GM21786 (cell line): ENCODE measurements around the gene MAP3K14.

Experiments
- ATAC-seq: cut with Tn5 transposase; IDR thresholded peaks from one replicate; pipeline ENCODE4 v1.9.1; 2021; ENCODE audit not compliant: unreplicated experiment

Gene MAP3K14

DNA sequence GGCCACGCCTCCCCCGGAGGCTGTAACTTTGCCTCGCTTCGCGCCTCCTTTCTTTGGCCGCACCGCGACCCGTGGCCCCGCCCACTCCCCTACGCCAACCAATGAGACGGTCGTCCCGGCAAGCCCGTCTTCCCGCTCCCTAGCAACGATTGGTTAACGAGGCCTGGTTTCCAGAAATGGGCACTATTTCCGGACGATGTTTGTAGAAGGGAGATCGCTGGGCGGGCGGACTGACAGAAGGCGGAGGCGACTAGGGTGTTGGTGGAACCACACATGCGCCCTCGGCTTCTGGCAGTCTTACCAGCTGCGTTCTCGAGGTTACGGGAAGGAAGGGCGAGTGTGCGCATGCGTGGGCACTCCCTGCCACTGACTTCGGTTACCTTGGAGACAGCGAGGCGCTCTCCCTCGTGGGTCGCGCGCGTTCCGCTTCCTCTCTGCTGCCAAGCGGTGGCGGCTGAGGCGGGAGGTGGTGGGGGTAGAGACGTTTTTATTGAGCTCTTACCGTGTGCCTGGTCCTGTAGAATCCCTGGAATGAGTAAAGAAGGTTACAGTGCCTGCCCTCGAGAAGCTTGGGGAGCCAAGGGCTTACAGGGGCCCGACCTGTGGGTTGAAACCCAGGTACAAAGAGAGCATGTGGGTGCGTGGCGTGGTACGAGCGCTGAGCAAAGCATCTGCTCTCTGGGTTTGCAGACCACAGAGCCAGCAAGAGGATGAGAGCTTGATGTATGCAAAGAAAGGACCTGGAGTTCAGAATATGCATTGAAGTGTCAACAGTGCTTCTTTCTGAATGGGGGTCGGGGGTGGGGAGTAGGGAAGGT lies 500 bp upstream of the MAP3K14 start:
- peak; percentile 70 for ATAC-seq

DNA sequence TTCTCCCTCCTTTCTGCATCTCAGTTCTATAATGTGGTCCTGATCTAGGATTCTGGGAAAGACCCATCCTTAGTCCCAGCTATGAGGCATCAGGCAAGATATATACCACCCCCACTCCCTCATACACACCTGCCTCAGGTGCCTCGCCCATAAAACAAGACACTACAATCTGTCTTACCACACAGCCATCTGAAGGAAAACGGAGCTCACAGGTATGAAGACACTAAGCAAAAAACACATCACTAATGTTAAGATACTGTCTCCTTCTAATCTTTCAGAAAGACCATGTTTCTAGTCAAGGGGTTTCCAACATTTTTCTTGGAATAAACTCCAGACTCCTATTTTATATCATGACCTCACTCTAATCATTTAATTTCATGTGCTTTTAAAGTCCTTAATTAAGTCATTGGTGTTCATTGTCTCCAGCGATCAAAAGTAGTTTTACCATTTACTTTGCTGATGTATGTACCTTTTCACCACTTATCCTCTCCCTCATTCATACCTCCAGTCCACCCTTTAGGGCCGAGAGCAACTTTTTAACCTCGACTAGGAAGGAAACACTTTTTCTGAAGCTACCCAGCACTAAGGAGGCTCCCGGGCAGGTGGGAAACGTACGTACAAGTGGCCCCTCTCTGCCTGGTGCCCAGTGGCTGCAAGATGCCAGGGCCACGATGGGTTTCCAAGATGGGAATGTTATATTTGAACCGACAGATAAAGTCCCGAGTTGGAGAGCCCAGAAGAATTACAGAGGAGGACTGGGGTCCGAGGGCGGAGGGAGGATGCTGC lies 979 bp downstream of the MAP3K14 start:
- ATAC-seq: no peak

DNA sequence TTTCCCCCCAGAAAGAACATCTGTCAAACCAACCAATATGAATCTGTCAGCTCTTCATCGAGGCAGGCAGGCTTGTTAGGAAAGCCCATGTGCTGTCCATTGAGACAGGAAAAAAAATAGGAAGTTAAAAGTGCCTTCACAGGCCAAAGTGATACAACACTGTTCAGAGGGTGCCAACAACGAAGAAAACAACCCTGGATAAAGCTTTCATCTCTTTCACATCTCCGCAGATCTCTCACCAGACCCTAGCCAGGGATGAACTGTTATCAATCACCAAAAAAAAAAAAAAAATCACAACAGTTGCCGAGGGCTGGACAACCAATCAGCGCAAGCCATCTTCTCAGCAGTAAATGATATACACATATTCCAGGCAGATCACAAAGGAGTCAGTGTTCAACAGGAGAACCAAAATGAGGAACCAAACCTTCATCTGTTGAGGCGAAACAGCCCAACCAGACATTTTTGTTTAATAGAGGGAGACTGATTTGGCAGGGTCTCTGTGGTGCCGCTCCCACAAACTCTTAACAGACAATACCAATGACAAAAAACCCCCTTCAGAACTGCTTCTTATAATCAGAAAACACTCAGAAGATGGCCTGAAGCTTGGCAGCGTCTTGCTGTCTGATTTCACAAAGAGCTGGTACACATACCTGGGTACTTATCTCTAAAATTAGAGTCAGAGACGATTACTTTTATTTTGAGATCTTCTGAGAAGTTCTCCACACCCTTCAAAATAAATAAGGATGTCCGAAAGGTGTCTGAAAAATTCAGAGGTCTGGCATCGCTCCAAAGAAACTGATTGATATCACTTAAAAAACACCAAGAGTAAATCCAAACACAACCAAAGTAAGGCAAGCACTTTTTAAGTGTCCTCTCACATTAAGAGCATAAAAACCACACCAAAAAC lies 1.8 kb downstream of the MAP3K14 start:
- no peak for ATAC-seq

DNA sequence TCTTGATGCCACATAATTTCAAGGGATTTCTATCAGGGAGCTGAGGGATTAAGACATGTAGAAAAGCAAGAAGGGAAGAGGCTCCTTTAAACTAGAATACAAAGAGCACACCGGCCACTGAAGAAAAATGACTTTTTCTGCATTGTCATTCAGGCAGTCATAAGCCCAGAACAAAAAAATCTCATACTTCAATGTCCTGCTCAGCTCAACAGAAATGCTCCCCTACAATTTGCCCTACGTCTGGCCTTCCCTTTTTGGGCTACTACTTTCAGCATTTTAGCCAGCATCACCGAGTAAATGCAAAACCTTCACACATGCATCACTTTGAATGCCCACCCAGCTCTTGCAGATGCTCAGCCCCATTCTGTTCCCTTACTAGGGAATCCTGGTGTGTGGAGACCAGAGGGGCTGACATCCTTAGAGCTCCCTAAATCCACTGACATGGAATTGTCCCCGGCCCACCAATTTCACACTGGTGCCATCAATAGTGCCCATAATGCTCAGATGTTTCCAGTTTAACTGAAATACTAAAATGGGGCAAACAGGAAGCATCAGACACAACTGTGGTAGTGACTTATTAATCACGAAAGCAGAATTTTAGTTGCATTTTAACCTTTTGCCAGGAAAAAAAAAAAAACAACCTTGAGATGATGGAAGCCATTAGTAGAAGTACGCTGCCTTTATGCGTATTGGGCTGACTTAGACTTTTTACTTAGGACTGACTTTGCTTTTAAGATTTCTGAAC lies 2.7 kb downstream of the MAP3K14 start:
- no peak for ATAC-seq

DNA sequence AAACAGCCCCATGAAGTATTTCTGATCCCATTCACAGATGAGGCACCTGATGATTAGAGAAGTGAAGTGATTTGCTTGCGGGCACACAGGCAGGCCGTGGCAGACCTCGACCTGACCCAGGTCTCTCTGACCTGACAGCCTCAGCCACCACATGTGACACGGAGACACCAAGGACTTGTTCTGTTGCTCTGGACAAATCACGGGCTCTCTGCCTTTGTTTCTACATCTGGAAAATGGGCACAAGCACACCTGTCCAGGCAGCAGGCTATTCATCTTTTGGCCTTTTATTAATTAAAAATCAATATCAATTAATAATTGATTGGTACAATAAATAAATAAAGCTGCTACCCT lies 3.4 kb downstream of the MAP3K14 start:
- no peak for ATAC-seq

DNA sequence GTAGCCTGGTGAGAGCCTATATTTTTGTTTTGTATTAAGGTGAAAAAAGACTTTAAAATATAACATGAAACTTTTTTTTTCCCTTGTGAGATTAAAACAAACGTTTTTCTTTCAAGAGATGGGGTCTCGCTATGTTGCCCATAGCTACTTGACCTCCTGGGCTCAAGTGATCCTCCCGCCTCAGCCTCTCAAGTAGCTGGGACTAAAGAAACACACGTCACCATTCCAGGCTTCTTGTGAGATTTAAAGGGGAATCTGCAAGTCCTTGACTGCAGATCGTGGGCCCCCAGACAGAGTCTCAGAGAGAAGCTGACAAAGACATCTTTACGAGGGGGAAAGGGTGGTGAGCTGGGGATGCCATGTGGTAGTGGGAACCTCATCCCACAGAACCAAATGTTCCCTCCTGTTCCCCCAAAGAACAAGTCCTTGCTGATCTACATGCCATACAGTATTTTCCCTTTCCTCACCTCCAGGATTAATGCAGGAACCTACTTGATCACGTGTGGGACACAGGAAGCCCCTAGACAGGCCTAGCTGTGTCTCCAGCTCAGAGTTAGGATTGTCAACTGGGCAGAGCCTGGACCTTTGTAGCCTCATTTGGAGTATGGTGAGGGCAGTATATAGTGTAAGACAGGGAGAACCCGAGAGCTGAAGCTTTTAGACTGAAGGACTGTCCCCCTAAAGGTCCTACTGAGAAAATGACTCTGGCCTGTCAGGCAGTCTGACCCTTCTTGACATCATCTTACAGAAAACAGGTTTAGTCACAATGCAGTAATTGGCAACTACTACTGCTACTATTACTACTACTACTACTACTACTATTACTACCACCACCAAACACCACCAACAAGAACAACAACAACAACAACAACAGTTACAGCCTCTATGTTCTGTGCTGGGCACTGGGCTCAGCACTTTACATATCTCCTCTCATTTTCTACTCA lies 4.1 kb downstream of the MAP3K14 start:
- no peak for ATAC-seq

DNA sequence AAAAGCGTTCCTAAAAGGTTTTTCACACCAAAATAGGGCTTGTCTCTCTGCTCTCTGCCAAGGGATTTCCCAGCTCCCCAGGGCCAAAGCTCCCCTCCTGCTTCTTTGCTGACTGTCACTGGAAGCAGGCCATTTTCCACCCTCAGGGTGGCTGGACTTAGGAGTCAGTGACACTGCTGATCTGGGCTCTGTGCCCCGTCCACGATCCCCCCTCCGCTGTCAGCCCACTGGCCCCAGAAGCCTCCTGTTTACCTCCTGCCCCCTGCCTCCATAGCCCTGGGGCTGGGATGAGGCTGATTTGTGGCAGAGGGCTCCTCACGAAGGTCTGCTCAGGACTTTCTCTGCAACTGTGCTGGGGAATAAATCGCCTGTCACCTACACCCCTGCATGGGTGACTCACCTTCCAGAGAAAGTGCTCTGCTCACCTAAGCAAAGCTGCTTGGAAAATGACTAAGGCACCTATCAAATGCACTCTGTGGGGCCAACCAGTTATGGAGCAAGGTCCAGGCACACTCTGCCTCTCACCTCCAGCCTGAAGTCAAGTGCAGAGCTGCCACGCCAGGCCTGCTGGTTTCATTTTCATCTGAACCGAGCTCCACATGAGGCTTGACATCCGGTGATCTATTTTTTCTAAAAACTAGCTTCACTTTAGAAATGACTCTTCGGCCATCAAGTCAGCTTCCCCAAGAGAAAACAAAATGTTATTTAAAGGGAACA lies 4.9 kb downstream of the MAP3K14 start:
- no peak for ATAC-seq

DNA sequence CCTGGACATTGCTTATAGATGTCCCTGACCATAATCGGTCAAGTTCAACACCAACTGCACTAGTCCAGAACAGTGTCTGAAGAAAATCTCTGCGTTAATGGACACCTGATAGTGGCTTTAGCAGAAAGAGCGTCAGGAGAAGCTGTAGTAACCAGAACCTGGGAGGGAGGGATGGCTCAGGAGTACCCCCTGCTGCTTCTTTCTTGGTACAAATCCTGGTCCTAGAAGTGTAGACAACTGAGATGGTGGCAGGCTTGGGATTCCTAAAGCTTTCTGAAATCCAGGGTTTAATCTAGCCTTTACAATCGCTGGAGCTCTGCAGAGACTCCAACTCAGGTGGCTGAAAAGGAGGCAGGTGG lies 5.4 kb downstream of the MAP3K14 start:
- ATAC-seq: no peak

DNA sequence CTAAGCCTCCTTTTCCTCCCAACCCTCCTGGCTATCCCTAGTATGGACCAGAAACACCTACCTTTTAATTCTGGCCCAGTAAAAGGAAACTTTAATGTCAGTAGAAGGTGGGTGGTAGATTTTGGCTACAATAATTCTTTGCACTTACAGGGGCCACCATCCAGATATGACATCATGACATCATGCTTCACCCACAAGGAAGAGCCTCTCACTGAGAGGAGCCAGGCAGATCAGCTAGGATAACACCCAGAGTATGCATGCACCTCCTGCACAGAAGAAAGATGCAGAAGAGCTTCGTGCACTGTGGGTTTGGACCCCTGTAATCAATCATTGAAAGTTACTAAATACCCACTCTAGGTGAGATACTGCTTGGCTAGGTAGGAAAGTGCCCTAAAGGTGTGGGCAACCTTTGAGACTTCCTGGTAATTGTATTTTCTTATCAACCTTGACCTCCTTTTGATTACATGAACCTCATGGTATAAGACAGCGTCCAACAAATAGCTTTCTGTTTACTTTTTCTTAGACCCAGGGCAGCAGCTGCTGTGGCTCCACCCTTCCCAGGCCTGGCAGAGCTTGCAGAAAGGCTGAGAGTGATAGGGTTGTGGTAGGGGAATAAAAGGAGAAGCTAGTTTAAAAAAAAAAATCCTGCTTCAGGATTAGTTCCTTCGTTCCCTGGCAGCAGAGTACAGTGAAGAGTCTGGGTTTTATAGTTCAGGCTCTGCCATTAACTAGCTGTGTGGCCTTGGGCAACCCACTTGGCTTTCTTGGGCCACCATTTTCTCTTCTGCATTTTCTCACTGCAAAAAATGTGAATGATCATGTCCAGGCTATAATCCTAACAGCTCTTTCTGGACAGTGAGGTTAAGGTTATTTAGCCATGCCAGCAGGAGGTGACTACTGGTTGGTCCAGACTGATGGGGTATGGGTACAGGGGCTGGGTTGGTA lies 6.2 kb downstream of the MAP3K14 start:
- ATAC-seq: no peak

DNA sequence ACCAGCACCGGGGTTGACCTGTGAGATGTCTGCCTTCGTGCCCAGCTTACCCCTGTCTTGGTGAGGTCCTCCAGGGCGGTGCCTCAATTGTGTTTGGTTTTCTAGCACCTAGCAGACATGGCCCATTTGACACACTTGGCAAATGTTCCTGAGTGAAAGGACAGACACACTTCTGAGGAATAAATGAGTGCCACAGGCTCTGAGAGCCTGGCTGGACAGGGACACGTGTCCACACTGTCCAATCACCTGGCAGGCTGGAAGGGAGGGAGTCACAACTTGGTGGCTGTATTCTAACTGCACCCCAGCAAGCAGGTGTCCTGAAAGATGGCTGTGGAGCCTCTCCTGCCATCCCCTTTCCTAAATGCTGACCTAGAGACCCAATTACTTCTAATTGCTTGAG lies 7.4 kb downstream of the MAP3K14 start:
- ATAC-seq: no peak

DNA sequence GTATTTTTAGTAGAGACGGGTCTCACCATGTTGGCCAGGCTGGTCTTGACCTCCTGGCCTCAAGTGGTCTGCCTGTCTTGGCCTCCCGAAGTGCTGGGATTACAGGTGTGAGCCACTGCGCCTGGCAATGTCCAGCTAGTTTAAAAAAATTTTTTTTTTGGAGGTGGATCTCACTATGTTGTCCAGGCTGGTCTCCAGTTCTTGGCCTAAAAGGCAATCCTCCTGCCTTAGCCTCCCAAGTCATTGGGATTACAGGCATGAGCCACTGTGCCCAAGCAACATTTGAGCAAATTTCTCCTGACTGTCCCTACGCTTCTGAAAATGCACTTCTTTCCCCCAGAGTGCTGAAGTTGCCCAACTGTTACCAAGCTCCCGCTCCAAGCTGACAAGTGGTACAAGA lies 8.0 kb downstream of the MAP3K14 start:
- ATAC-seq: no peak

DNA sequence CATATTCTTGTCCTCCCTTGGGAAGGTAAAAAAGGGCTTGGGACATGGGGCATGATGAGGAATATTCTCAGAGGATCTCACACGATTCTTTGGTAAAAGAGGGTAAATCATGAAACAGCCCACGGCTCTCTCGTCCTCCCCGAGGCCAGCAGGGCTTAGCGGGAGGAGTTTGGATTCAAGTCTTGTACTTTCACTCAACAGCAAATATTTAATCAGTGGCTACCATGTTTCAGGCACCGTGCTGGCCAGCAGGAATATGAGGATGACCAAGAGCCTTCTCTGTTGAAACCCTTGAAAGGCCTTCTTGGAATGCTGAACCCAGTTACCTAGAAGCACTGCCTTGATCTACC lies 8.8 kb downstream of the MAP3K14 start:
- no peak for ATAC-seq

DNA sequence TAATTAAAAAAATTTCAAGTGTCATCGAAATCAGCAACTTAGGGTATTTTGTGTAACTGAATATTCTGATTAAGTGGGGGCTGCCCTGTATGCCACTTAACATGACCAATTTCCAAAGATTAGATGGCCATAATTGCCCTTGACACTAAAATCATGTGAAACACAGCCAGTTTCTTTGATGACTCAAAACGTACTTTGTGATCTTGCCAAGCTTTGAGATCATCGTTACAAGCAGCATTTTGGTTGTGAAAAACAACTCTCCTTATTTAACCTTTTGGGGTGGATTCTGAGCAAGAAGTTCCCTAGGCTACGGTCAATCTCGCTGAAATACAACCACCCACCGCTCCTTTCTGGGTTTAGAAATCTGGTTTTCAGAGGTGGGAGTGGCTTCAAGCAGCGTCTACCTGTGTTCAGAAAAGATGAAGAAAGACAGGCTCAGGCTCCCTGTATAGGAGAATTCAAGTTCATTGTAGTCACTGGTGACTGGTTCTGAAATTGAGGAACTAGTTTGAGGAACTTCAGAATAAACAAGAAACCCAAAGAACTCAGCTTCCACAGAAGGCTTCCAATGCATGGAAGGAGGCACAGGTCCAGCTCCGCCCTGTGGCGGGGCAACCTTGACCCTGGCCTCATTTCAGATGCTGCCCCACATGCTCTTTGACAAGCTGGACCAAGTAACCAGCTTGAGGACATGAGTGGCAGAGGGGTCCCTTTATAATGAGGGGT lies 9.4 kb downstream of the MAP3K14 start:
- ATAC-seq: peak; percentile 32

DNA sequence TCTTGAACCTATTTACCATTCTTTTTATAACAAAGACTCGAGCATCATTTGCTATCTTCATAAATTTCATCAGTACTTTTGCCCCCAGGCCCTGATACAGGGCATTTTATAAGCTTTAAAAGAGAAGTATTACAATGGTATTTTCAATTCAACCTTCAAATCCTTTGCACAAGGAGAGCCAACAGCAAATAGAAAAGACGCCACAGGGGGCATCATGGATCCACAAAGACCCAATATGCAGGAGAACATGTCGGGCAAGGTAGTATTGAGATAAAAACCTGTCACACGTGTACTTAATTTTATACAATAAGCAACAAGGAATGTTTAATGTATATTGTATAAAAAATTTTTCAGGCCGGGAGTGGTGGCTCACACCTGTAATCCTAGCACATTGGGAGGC lies 10.2 kb downstream of the MAP3K14 start:
- ATAC-seq: no peak

DNA sequence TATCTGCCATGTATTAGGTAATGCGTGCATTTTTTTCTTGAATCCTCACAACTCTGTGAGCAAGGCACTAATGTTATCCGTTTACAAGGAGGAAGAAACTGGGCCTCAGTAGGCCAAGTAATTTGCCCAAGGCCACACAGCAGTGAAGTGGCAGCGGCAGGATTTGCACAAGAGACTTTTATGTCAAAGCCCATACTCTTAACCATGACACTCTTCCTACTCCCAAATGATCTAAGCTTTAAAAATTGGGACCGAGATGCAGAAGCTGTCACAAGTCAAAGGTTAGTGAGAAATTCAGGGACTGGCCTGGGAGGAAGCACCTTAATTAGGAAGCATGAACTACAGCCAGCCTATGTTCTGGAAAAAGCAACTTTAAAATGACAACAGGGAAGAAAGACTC lies 10.7 kb downstream of the MAP3K14 start:
- no peak for ATAC-seq

DNA sequence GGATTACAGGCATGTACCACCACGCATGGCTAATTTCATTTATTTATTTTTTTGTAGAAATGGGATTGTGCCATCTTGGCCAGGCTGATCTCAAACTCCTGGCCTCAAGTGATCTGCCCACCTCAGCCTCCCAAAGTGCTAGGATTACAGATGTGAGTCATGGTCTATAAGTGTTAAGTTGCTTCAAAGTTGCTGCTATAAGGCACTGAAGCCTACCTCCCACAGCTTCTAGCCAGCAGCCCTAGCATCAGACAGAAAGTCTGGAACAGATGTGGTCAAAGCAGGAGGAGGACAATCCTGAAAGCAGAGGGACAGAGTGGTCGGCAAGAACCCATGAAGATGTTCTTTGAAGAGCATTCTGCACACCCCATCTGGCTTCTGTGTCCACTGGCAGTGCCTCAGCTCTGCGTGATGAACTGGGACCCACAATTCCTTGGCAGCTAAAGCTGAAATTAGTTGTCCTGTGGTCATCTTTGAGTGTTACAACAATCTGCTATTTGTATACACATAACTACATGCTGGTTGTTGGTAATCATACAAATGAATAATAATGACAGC lies 11.2 kb downstream of the MAP3K14 start:
- no peak for ATAC-seq

DNA sequence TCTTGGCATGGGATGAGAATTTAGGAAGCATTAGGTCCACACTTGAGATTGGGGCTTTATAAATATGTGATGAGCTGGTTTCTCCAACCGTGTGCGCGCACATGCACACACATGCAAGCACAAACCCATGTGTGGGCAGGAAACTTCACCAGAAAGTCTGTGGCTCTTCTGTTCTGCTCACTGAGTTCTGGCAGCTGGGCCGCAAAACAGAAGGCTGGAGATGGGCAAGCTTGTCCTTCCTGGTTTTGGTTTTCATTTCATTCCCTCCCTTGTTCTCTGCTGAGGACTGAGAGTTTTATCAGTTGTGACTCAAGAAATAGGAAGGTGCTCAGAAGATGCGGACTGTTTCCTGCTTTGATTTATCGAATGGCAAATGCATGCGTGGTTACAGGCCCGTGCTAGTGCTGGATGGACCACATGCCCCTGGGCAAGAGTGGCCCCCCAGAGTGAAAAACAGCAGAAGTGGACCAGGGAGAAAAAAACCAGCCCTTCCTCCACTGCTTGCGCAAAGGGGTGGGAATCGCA lies 14.1 kb downstream of the MAP3K14 start:
- peak; percentile 59 for ATAC-seq
